HL-60 (cell line): ENCODE data around the gene PARS2.

ENCODE experiments used
- DNase-seq, 2 experiments: peaks; one replicate each; pipeline ENCODE4 v3.0.0-alpha.2; 2010 to 2020; ENCODE audit warnings: low read depth in 1 of 2, low spot score in 1 of 2
- H3K27ac ChIP-seq: fragments of 250-450 bp; sonication (Bioruptor Pico); replicated peaks from 2 replicates; pipeline ENCODE4 v1.5.1; 2020; ENCODE audit warnings: mild to moderate bottlenecking, moderate library complexity
- H3K27me3 ChIP-seq: fragments of 250-450 bp; sonication (Bioruptor Pico); 2 replicates; pipeline ENCODE4 v1.5.1; 2021; ENCODE audit warnings: mild to moderate bottlenecking, moderate library complexity; ENCODE audit not compliant: insufficient read depth, poor library complexity, severe bottlenecking
- H3K4me3 ChIP-seq: replicated peaks from 2 replicates; pipeline ENCODE4 v1.5.1; 2011; ENCODE audit warnings: mild to moderate bottlenecking, control low read depth, low read length; ENCODE audit not compliant: insufficient read depth
- CTCF ChIP-seq: IDR thresholded peaks from one replicate; pipeline ENCODE4 v1.5.1; 2011; ENCODE audit warnings: low read length, control low read depth, inconsistent platforms; ENCODE audit not compliant: insufficient read depth
- GABPA ChIP-seq: IDR thresholded peaks from 2 replicates; pipeline ENCODE4 v1.6.1; 2012; ENCODE audit warnings: low read depth
- POLR2AphosphoS5 ChIP-seq: IDR thresholded peaks from 2 replicates; pipeline ENCODE4 v1.6.1; 2012; ENCODE audit warnings: low read depth
- REST ChIP-seq: IDR thresholded peaks from 2 replicates; pipeline ENCODE4 v1.6.1; 2012; ENCODE audit warnings: low read depth; ENCODE audit not compliant: insufficient replicate concordance
- SPI1 ChIP-seq: IDR thresholded peaks from 2 replicates; pipeline ENCODE4 v1.6.1; 2012; ENCODE audit warnings: low read depth, mild to moderate bottlenecking, borderline replicate concordance

Gene PARS2

GRCh38 chr1:54754486-54755285, 9.6 kb downstream of the PARS2 start:
- no peaks in the 10 kb centered on the region for H3K27me3 ChIP-seq
- TF ChIP-seq POLR2AphosphoS5 (no peak), SPI1 (no peak), CTCF (no peak), REST (no peak), GABPA (no peak)
- no peak overlapping the region for H3K4me3 ChIP-seq
- H3K27ac ChIP-seq, result no peak overlapping the region
- no peak for DNase-seq

- Histone ChIP-seq H3K4me3 (no peak overlapping the region), H3K27ac (no peak overlapping the region), H3K27me3 (no peaks in the 10 kb centered on the region)
- DNase-seq, result no peak
- TF ChIP-seq GABPA (no peak), SPI1 (no peak), POLR2AphosphoS5 (no peak), REST (no peak), CTCF (no peak)
Observed at GRCh38 chr1:54754045-54754444, 10.3 kb downstream of the PARS2 start.

- no peak for DNase-seq
- Histone ChIP-seq H3K27ac (no peak overlapping the region), H3K27me3 (no peaks in the 10 kb centered on the region), H3K4me3 (no peak overlapping the region)
- TF ChIP-seq REST (no peak), POLR2AphosphoS5 (no peak), CTCF (no peak), SPI1 (no peak), GABPA (no peak)
Observed at GRCh38 chr1:54751426-54751825, 12.9 kb downstream of the PARS2 start.
